IMR-90 (cell line): ENCODE results near the gene SPATA25. TPM values are rescaled to one million over a fixed set of nuclear protein-coding genes. Genes with fewer than 3 reads are reported as not detected.

Experiments
- ATAC-seq: fragments of 200-7000 bp; cut with Tn5 transposase; 2 replicates; pipeline ENCODE4 v1.9.1; 2020; ENCODE audit warnings: low read depth, mild to moderate bottlenecking, moderate library complexity
- BruUV-seq: library from RNA; stranded (reverse); fragments of 400-500 nt; replicated peaks from 2 replicates; lab custom pipeline; 2021; lab: Mats Ljungman, UMichigan
- CTCF ChIA-PET: fragments of 300-600 bp; formaldehyde crosslinking; extraction: SDS; loops from one replicate; lab custom pipeline; 2021; ENCODE audit warnings: antibody characterized with exemption; lab: Yijun Ruan, JAX
- POLR2A ChIA-PET: fragments of 300-600 bp; sonication (Branson Sonifier 250); formaldehyde crosslinking; loops from one replicate; lab custom pipeline; 2022; ENCODE audit warnings: antibody characterized with exemption; ENCODE audit not compliant: unreplicated experiment; lab: Charles Lee
- DNase-seq: peaks from one replicate; pipeline ENCODE4 v3.0.0; 2013
- H2AFZ ChIP-seq: replicated peaks from 2 replicates; pipeline ENCODE3; 2013; ENCODE audit warnings: low read length, mild to moderate bottlenecking; ENCODE audit not compliant: poor library complexity
- H2AK5ac ChIP-seq: 2 replicates; pipeline ENCODE4 v1.6.1; 2013; ENCODE audit warnings: low read depth, low read length, inconsistent platforms
- H2AK9ac ChIP-seq: replicated peaks from 2 replicates; pipeline ENCODE3; 2013; ENCODE audit warnings: mild to moderate bottlenecking, low read depth, low read length, moderate library complexity; ENCODE audit not compliant: poor library complexity
- H2BK120ac ChIP-seq: 2 replicates; pipeline ENCODE4 v1.6.1; 2013; ENCODE audit warnings: low read depth, low read length, inconsistent platforms
- H2BK15ac ChIP-seq: 3 replicates; pipeline ENCODE4 v1.6.1; 2013; ENCODE audit warnings: low read depth, low read length, inconsistent platforms
- H2BK20ac ChIP-seq: 2 replicates; pipeline ENCODE4 v1.6.1; 2013; ENCODE audit warnings: low read depth, mild to moderate bottlenecking, inconsistent platforms, low read length, moderate library complexity
- H2BK5ac ChIP-seq: 2 replicates; pipeline ENCODE4 v1.6.1; 2013; ENCODE audit warnings: mild to moderate bottlenecking, low read depth, low read length, inconsistent platforms; ENCODE audit not compliant: poor library complexity, severe bottlenecking
- H3K14ac ChIP-seq: replicated peaks from 2 replicates; pipeline ENCODE4 v1.6.1; 2013; ENCODE audit warnings: low read depth, low read length, inconsistent platforms
- H3K18ac ChIP-seq: 2 replicates; pipeline ENCODE4 v1.6.1; 2013; ENCODE audit warnings: low read depth, low read length, control low read depth
- H3K23ac ChIP-seq: 2 replicates; pipeline ENCODE4 v1.6.1; 2013; ENCODE audit warnings: low read depth, low read length, inconsistent platforms
- H3K27ac ChIP-seq: 2 replicates; pipeline ENCODE4 v1.5.1; 2013; ENCODE audit warnings: mild to moderate bottlenecking, control low read depth, low read length; ENCODE audit not compliant: insufficient read depth
- H3K27me3 ChIP-seq: 2 replicates; pipeline ENCODE4 v1.6.1; 2013; ENCODE audit warnings: low read length; ENCODE audit not compliant: control insufficient read depth, insufficient read depth
- H3K36me3 ChIP-seq: 2 replicates; pipeline ENCODE4 v1.6.1; 2013; ENCODE audit warnings: low read length, mixed read lengths; ENCODE audit not compliant: control insufficient read depth, insufficient read depth
- H3K4ac ChIP-seq: 2 replicates; pipeline ENCODE4 v1.6.1; 2013; ENCODE audit warnings: low read depth, low read length, inconsistent platforms
- H3K4me1 ChIP-seq: 2 replicates; pipeline ENCODE4 v1.6.1; 2013; ENCODE audit warnings: low read length, mixed read lengths; ENCODE audit not compliant: control insufficient read depth, insufficient read depth
- H3K4me2 ChIP-seq: 2 replicates; pipeline ENCODE4 v1.6.1; 2013; ENCODE audit warnings: low read depth, mild to moderate bottlenecking, control low read depth, low read length, moderate library complexity
- H3K4me3 ChIP-seq: 2 replicates; pipeline ENCODE4 v1.5.1; 2013; ENCODE audit warnings: low read depth, mild to moderate bottlenecking, control low read depth, low read length, moderate library complexity; ENCODE audit not compliant: insufficient read depth
- H3K56ac ChIP-seq: 2 replicates; pipeline ENCODE4 v1.6.1; 2013; ENCODE audit warnings: low read length, inconsistent platforms; ENCODE audit not compliant: insufficient read depth; ENCODE audit errors: extremely low read depth
- H3K79me1 ChIP-seq, 2 experiments: 2 replicates each; pipeline ENCODE4 v1.6.1; 2013; ENCODE audit warnings: low read length in 2 of 2, inconsistent platforms in 1 of 2, low read depth in 1 of 2
- H3K9ac ChIP-seq: 2 replicates; pipeline ENCODE4 v1.6.1; 2013; ENCODE audit warnings: low read depth, low read length, control low read depth
- H3K9me1 ChIP-seq: 2 replicates; pipeline ENCODE4 v1.6.1; 2013; ENCODE audit warnings: low read length, inconsistent platforms; ENCODE audit not compliant: insufficient read depth
- H3K9me3 ChIP-seq: 2 replicates; pipeline ENCODE4 v1.6.1; 2013; ENCODE audit warnings: low read length; ENCODE audit not compliant: control insufficient read depth, insufficient read depth
- H4K20me1 ChIP-seq: 2 replicates; pipeline ENCODE4 v1.6.1; 2013; ENCODE audit warnings: low read length, inconsistent platforms; ENCODE audit not compliant: insufficient read depth
- H4K5ac ChIP-seq: 2 replicates; pipeline ENCODE4 v1.6.1; 2013; ENCODE audit warnings: mild to moderate bottlenecking, low read depth, low read length, control low read depth
- H4K8ac ChIP-seq, 2 experiments: 2 replicates each; pipeline ENCODE4 v1.6.1; 2013; ENCODE audit warnings: low read depth in 2 of 2, low read length in 2 of 2, control low read depth in 1 of 2, inconsistent platforms in 1 of 2
- H4K91ac ChIP-seq: 2 replicates; pipeline ENCODE4 v1.6.1; 2013; ENCODE audit warnings: low read depth, low read length, inconsistent platforms; ENCODE audit not compliant: insufficient read depth
- BHLHE40 ChIP-seq: fragments of 150-350 bp; IDR thresholded peaks from 2 replicates; pipeline ENCODE4 v1.6.1; 2016; ENCODE audit warnings: mild to moderate bottlenecking, low read depth, low read length
- CEBPB ChIP-seq: IDR thresholded peaks from 2 replicates; pipeline ENCODE4 v1.6.1; 2012; ENCODE audit warnings: low read depth, low read length, improper control_type of control experiment
- CHD1 ChIP-seq: IDR thresholded peaks from 2 replicates; pipeline ENCODE4 v1.6.1; 2012; ENCODE audit warnings: low read depth, low read length, improper control_type of control experiment
- FOS ChIP-seq: fragments of 150-350 bp; IDR thresholded peaks from 2 replicates; pipeline ENCODE4 v1.6.1; 2016; ENCODE audit warnings: low read depth, low read length
- MAFK ChIP-seq: IDR thresholded peaks from 2 replicates; pipeline ENCODE4 v1.6.1; 2012; ENCODE audit warnings: low read depth, low read length, improper control_type of control experiment
- MAZ ChIP-seq: IDR thresholded peaks from 2 replicates; pipeline ENCODE4 v1.6.1; 2012; ENCODE audit warnings: low read depth, mild to moderate bottlenecking, low read length, improper control_type of control experiment, moderate library complexity, borderline replicate concordance
- MXI1 ChIP-seq: IDR thresholded peaks from 2 replicates; pipeline ENCODE4 v1.6.1; 2012; ENCODE audit warnings: low read depth, mild to moderate bottlenecking, low read length, moderate library complexity, borderline replicate concordance
- NFE2L2 ChIP-seq: fragments of 150-350 bp; IDR thresholded peaks from 2 replicates; pipeline ENCODE4 v1.6.1; 2016; ENCODE audit warnings: low read depth, mild to moderate bottlenecking, low read length
- POLR2A ChIP-seq: IDR thresholded peaks from 2 replicates; pipeline ENCODE4 v1.6.1; 2012; ENCODE audit warnings: mild to moderate bottlenecking, low read depth, low read length
- RAD21 ChIP-seq: IDR thresholded peaks from 2 replicates; pipeline ENCODE4 v1.6.1; 2012; ENCODE audit warnings: low read length, improper control_type of control experiment
- RCOR1 ChIP-seq: IDR thresholded peaks from 2 replicates; pipeline ENCODE4 v1.6.1; 2012; ENCODE audit warnings: mild to moderate bottlenecking, low read length, improper control_type of control experiment; ENCODE audit not compliant: insufficient replicate concordance
- RFX5 ChIP-seq: IDR thresholded peaks from 2 replicates; pipeline ENCODE4 v1.8.0; 2012; ENCODE audit warnings: low read depth, mild to moderate bottlenecking, low read length, moderate library complexity
- SMC3 ChIP-seq: fragments of 150-350 bp; IDR thresholded peaks from 2 replicates; pipeline ENCODE4 v1.6.1; 2016; ENCODE audit warnings: low read depth, mild to moderate bottlenecking, antibody characterized with exemption, low read length, moderate library complexity
- WGBS, 2 experiments: methylation state at CpG; one replicate each; pipeline versions ENCODE4 v1.1.5 to v1.1.7; 2013; ENCODE audit warnings: missing lambda C conversion rate in 2 of 2; ENCODE audit not compliant: insufficient read length in 1 of 2; ENCODE audit errors: extremely low coverage in 2 of 2; 5-methylcytosine and 5-hydroxymethylcytosine counted together
- dilution Hi-C: fragments of 300-500 bp; cut with HindIII; formaldehyde crosslinking; loops from one replicate; pipeline ENCODE4 v1.14.3; 2018; ENCODE audit warnings: low sequenced_read_pairs; ENCODE audit not compliant: unreplicated experiment
- in situ Hi-C: fragments of 300-500 bp; cut with MboI; formaldehyde crosslinking; loops from 3 replicates; pipeline ENCODE4 v1.14.3; 2019; ENCODE audit warnings: low sequenced_read_pairs, inconsistent platforms, mixed read lengths
- intact Hi-C: fragments of 100-400 bp; cut with micrococcal nuclease; formaldehyde crosslinking; loops from 2 replicates; pipeline ENCODE4 v1.10.0; 2022
- polyA plus RNA-seq, 3 experiments: library from polyadenylated mRNA; depleted of rRNA; stranded (reverse); fragments of >200 nt; gene quantifications; 2 replicates each; pipeline ENCODE4 v1.2.3, GENCODE V29; 2012; ENCODE audit warnings: low replicate concordance in 1 of 3
- total RNA-seq: library from RNA; depleted of rRNA; stranded (reverse); fragments of >200 nt; gene quantifications from 2 replicates; pipeline ENCODE4 v1.2.3, GENCODE V29; 2012
- TF ChIP-seq, protein P1 (sequence below): fragments of 150-350 bp; IDR thresholded peaks from 2 replicates; pipeline ENCODE4 v1.6.1; 2016; ENCODE audit warnings: low read depth, mild to moderate bottlenecking, low read length, moderate library complexity, borderline replicate concordance
- TF ChIP-seq, protein P2 (sequence below): fragments of 150-350 bp; IDR thresholded peaks from 2 replicates; pipeline ENCODE4 v1.6.1; 2017; ENCODE audit warnings: mild to moderate bottlenecking, antibody characterized with exemption, low read length, low read depth
- TF ChIP-seq, protein P3 (sequence below): conservative IDR thresholded peaks from 2 replicates; pipeline ENCODE4 v1.5.1; 2012; ENCODE audit warnings: mild to moderate bottlenecking, low read depth, low read length, improper control_type of control experiment

Gene SPATA25
- total and polyA plus RNA-seq, 2 of the 4 experiments (the other 2 are of a cell fraction) = 0.18 to 0.36 TPM

DNA sequence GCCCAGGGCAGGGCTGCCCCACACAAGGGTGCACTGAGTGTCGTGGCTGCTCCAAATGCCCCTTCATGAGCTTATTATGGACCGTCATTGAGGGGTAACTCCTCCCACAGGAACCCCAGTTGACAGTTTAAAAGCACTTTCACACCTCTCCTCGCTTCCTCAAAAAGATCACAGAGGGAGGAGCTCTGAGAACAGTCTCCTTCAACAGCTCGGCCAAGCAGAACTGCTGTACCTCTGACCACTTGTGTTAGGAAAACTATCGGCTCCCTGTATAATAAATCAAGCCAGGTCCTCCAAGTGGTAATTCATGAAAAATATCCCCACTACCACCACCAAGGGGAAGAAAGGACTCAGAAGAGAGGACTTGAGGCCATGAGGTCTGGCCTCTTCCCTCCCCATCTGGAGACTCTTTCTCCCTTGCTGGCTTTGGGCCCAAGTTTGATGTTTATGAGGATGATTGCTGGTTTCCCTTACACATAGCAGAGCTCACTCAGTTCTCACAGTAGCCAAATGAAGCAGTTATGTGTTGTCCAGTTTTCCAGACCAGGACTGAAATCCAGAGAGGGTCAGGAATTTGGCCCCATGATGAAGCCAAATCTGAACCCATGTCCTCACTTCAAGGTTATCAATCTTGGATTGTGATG lies 45.1 kb downstream of the SPATA25 start:
- H3K27ac ChIP-seq = no peak overlapping the region; the same call in 1 of the 2 replicates
- TF ChIP-seq, protein P1, sequence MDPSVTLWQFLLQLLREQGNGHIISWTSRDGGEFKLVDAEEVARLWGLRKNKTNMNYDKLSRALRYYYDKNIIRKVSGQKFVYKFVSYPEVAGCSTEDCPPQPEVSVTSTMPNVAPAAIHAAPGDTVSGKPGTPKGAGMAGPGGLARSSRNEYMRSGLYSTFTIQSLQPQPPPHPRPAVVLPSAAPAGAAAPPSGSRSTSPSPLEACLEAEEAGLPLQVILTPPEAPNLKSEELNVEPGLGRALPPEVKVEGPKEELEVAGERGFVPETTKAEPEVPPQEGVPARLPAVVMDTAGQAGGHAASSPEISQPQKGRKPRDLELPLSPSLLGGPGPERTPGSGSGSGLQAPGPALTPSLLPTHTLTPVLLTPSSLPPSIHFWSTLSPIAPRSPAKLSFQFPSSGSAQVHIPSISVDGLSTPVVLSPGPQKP = no peak
- TF ChIP-seq RCOR1 (no peak), FOS (no peak), BHLHE40 (no peak), SMC3 (no peak), MAFK (no peak), RFX5 (no peak), RAD21 (no peak), CEBPB (no peak), MXI1 (no peak), POLR2A (no peak), MAZ (no peak), CHD1 (no peak), NFE2L2 (no peak)
- TF ChIP-seq, protein P2, sequence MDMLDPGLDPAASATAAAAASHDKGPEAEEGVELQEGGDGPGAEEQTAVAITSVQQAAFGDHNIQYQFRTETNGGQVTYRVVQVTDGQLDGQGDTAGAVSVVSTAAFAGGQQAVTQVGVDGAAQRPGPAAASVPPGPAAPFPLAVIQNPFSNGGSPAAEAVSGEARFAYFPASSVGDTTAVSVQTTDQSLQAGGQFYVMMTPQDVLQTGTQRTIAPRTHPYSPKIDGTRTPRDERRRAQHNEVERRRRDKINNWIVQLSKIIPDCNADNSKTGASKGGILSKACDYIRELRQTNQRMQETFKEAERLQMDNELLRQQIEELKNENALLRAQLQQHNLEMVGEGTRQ = no peak
- TF ChIP-seq, protein P3, sequence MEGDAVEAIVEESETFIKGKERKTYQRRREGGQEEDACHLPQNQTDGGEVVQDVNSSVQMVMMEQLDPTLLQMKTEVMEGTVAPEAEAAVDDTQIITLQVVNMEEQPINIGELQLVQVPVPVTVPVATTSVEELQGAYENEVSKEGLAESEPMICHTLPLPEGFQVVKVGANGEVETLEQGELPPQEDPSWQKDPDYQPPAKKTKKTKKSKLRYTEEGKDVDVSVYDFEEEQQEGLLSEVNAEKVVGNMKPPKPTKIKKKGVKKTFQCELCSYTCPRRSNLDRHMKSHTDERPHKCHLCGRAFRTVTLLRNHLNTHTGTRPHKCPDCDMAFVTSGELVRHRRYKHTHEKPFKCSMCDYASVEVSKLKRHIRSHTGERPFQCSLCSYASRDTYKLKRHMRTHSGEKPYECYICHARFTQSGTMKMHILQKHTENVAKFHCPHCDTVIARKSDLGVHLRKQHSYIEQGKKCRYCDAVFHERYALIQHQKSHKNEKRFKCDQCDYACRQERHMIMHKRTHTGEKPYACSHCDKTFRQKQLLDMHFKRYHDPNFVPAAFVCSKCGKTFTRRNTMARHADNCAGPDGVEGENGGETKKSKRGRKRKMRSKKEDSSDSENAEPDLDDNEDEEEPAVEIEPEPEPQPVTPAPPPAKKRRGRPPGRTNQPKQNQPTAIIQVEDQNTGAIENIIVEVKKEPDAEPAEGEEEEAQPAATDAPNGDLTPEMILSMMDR = no peak
- H3K4me1 ChIP-seq = no peaks in the 10 kb centered on the region
- no peak overlapping the region for H2AK5ac ChIP-seq
- ChIA-PET POLR2A (interaction anchor here (0.6 kb wide), 1 partner anchor 789 kb away, joined by 3 read pairs; no protein-coding TSS in a partner anchor), CTCF (no interaction called here)
- peaks cover 11 to 25% of the 10 kb centered on the region in 2 experiments; a peak in 2 of 4 replicates for H3K79me1 ChIP-seq
- H4K5ac ChIP-seq = no peak overlapping the region
- in situ Hi-C loops (no loop called here), dilution Hi-C loops (no loop called here), intact Hi-C loops (loop anchor here (1.0 kb wide), 1 partner anchor 12 kb away; no protein-coding TSS in a partner anchor)
- no peak overlapping the region for H3K9ac ChIP-seq
- H4K20me1 ChIP-seq = peaks cover 5% of the 10 kb centered on the region
- ATAC-seq (peak; percentile 74), DNase-seq (peak; percentile 59)
- H4K8ac ChIP-seq = no peak overlapping the region
- no peak overlapping the region for H2BK20ac ChIP-seq
- no peak overlapping the region for H3K4me3 ChIP-seq
- H3K23ac ChIP-seq = no peak overlapping the region
- H3K18ac ChIP-seq = no peak overlapping the region
- H3K4ac ChIP-seq = no peak overlapping the region
- H2AFZ ChIP-seq = no peak overlapping the region
- no peak overlapping the region for H4K91ac ChIP-seq
- H2BK5ac ChIP-seq = no peak overlapping the region
- no peak overlapping the region for H3K14ac ChIP-seq
- no peak overlapping the region for H3K4me2 ChIP-seq
- peaks cover 14% of the 10 kb centered on the region for H3K9me1 ChIP-seq
- no peak overlapping the region for H3K56ac ChIP-seq
- no peak overlapping the region for H2BK120ac ChIP-seq
- H3K9me3 ChIP-seq = no peaks in the 10 kb centered on the region
- WGBS, 2 experiments = no CpG with 5 or more reads among the region's 5 CpGs
- no peak overlapping the region for H2AK9ac ChIP-seq
- BruUV-seq = no TSS peak
- no peaks in the 10 kb centered on the region for H3K27me3 ChIP-seq
- H2BK15ac ChIP-seq = no peak overlapping the region
- peaks cover 57% of the 10 kb centered on the region for H3K36me3 ChIP-seq
